Upper lobe of right lung (tissue), 1 donor: Measurements from ENCODE around the gene KIF1A. TPM values are rescaled to one million over a fixed set of nuclear protein-coding genes. Genes with fewer than 3 reads are reported as not detected.

Source experiments
- ATAC-seq: fragments of 200-7000 bp; cut with Tn5 transposase; one replicate; pipeline ENCODE4 v1.9.1; 2020; ENCODE audit warnings: mild to moderate bottlenecking, moderate library complexity
- DNase-seq: peaks from one replicate; pipeline ENCODE4 v3.0.0-alpha.2; 2020
- H3K27ac ChIP-seq: fragments of 200-600 bp; one replicate; pipeline ENCODE4 v1.8.0; 2022
- H3K27me3 ChIP-seq: fragments of 200-600 bp; one replicate; pipeline ENCODE4 v1.8.0; 2022; ENCODE audit warnings: mild to moderate bottlenecking
- H3K36me3 ChIP-seq: fragments of 200-600 bp; one replicate; pipeline ENCODE4 v1.8.0; 2022
- H3K4me1 ChIP-seq: fragments of 200-600 bp; one replicate; pipeline ENCODE4 v1.8.0; 2022
- H3K4me3 ChIP-seq: fragments of 200-600 bp; one replicate; pipeline ENCODE4 v1.8.0; 2022; ENCODE audit warnings: mild to moderate bottlenecking
- H3K9me3 ChIP-seq: fragments of 200-600 bp; one replicate; pipeline ENCODE4 v1.8.0; 2022
- CTCF ChIP-seq: fragments of 200-600 bp; IDR thresholded peaks from one replicate; pipeline ENCODE4 v1.8.0; 2022; ENCODE audit warnings: antibody characterized with exemption
- intact Hi-C: fragments of 100-400 bp; cut with DNase I; formaldehyde crosslinking; loops from one replicate; pipeline ENCODE4 v1.11.0; 2022
- total RNA-seq: library from RNA; stranded (reverse); fragmentation: NEBNext Ultra II Directional; extraction: Animal tissue kit (Norgen Biotek cat#: 25700); gene quantifications from one replicate; pipeline ENCODE4 v1.2.1, GENCODE V29; 2021
- donor health status: DM: no; HTN: yes; CAD: no; lungs with severe emphysema.

The KIF1A gene
- total RNA-seq, 1 donor from 2014 or later, result 0.81 TPM

- no peak for TF ChIP-seq CTCF
- no peaks in the 10 kb centered on the region for H3K36me3 ChIP-seq
- no peak overlapping the region for H3K4me3 ChIP-seq
- no peaks in the 10 kb centered on the region for H3K27me3 ChIP-seq
- H3K27ac ChIP-seq, result no peak overlapping the region
- H3K4me1 ChIP-seq, result no peaks in the 10 kb centered on the region
- DNase-seq (no peak), ATAC-seq (no peak)
- no peaks in the 10 kb centered on the region for H3K9me3 ChIP-seq
- intact Hi-C loops, result no loop called here
Observed at GRCh38 chr2:240864475-240864874, 44.5 kb upstream of the KIF1A start.

- TF ChIP-seq CTCF, result no peak
- no peaks in the 10 kb centered on the region for H3K9me3 ChIP-seq
- H3K27ac ChIP-seq, result no peak overlapping the region
- no peak for DNase-seq
- H3K36me3 ChIP-seq, result no peaks in the 10 kb centered on the region
- H3K4me1 ChIP-seq, result no peaks in the 10 kb centered on the region
- no peak overlapping the region for H3K4me3 ChIP-seq
- no peaks in the 10 kb centered on the region for H3K27me3 ChIP-seq
- intact Hi-C loops, result no loop called here
- peak; percentile 12 for ATAC-seq
Observed at GRCh38 chr2:240861547-240861946, 41.5 kb upstream of the KIF1A start.

- intact Hi-C loops, result no loop called here
Observed at GRCh38 chr2:240858871-240859270, 38.9 kb upstream of the KIF1A start.

GRCh38 chr2:240858321-240858720 is 38.3 kb upstream of the KIF1A start:
- no peaks in the 10 kb centered on the region for H3K4me1 ChIP-seq
- no peaks in the 10 kb centered on the region for H3K36me3 ChIP-seq
- H3K27me3 ChIP-seq, result no peaks in the 10 kb centered on the region
- H3K9me3 ChIP-seq, result no peaks in the 10 kb centered on the region
- no peak overlapping the region for H3K4me3 ChIP-seq
- intact Hi-C loops, result no loop called here
- no peak overlapping the region for H3K27ac ChIP-seq
- TF ChIP-seq CTCF, result no peak
- ATAC-seq, result no peak
- no peak for DNase-seq

More at GRCh38 chr2:240858871-240859270, 38.9 kb upstream of the KIF1A start:
- H3K27ac ChIP-seq, result no peak overlapping the region
- no peak for DNase-seq
- no peaks in the 10 kb centered on the region for H3K9me3 ChIP-seq
- no peaks in the 10 kb centered on the region for H3K27me3 ChIP-seq
- TF ChIP-seq CTCF, result no peak
- no peak for ATAC-seq
- no peaks in the 10 kb centered on the region for H3K4me1 ChIP-seq
- no peak overlapping the region for H3K4me3 ChIP-seq
- no peaks in the 10 kb centered on the region for H3K36me3 ChIP-seq

GRCh38 chr2:240857039-240858008 is 37.3 kb upstream of the KIF1A start:
- intact Hi-C loops, result no loop called here
- Histone ChIP-seq H3K4me1 (no peaks in the 10 kb centered on the region), H3K9me3 (no peaks in the 10 kb centered on the region), H3K27me3 (no peaks in the 10 kb centered on the region), H3K4me3 (no peak overlapping the region), H3K36me3 (no peaks in the 10 kb centered on the region), H3K27ac (no peak overlapping the region)
- no peak for DNase-seq
- no peak for ATAC-seq
- TF ChIP-seq CTCF, result no peak
